ENCODE results near the gene AATK.

The AATK gene

DNA sequence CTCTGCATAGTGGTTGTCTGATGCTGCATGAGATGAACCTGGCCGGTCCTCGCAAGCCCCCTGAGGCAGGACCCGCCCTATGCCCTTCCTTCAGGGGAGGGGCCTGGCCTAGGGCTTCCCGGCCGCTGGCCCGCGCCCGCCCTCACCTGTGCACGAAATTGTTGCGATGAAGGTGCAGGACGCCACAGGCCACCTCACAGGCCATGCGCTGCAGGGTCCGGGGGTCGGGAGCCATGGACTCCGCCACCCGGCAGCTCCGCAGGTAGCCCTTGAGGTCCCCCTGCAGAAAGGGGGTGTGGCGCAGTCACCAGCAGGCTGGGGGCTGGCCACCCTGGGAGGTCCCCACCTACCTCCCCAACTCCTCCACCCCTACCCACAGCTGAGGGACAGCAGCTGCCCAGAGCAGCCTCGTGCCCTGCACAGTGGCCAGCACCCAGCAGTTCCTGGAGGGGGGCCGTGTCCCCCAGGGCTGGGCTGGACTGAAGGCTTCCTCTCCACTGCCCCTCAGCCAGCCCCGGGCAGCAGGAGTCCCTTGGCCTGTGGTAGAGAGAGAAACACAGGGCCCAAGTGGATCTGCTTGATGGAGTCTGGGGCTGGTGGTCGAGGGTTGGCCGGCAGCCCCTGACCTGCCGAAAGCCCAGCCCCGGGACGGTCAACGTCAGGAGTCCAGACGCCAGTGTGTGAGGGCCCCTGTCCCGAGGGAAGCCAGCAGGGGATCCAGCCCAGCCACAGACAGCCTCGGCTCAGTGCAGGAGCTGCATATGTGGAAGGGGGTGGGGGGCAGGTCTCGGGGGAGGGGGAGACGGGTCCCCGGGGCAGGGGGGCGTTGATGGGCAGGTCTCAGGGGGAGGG lies 39.5 kb downstream of the AATK start:
- DNase-seq = no peak

GRCh38 chr17:81125573-81126081 lies 40.4 kb downstream of the AATK start:
- DNase-seq = no peak

DNA sequence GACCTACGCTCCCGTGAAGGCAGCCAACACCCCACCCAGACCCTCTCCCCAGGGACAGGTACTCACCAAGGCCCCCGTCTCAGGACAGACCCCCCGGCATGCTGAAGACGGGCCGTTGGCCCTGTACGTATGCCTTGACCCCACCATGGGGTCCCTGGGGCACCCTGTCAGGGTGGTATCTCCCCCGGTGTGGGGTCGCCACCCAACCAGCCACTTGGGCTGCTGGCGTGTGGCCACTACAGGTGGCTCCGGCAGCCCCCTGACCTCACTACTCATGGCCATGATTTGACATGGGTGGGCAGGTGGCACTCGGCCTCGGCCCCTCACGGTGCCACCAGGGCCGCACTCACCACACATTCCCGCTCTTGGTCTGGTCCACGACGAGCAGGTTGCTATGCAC lies 41.6 kb downstream of the AATK start:
- DNase-seq = no peak

GRCh38 chr17:81123052-81124048 lies 42.7 kb downstream of the AATK start:
- DNase-seq = no peak

DNA sequence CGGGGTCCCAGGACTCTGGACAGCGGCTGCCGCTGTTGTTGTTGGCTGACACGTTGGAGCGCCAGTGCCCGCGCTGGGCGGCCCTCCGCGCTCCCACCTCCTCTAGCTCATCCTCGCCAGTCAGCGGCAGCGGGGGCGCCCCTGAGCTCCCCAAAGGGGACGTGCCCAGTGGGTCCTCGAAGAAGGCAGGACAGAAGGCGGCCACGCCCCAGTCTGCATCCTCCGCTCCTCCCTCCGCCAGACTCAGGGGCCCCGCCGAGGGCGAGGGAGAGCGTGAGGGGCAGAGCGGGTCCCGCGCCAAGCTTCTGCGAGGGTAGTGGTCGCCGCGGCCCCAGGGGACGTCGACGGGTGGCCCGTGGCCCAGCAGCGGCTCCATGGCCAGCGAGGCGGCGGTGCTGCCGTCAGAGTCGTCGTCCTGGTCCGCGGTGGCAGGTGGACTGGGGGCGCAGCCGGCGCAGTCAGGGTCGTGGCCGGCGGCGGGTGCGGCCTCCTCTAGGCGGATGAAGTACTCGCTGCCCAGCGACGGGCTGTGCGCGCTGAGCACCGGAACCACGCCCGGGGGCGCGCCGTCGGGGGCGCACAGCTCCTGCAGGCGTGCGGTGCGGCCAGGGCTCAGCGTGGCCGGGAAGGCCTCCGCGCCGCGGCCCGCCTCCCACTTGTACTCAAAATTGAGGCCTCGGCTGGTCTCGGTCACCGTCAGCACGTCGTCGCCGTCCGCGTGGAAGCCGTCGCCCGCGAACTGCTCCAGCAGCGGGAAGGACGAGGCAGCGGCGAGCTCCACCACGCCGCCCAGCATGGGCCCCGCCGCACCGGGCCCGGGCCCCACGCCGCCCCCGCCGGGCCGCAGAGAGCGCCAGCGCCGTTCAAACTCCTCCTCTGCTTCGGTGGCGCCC lies 43.9 kb downstream of the AATK start:
- DNase-seq = no peak

DNA sequence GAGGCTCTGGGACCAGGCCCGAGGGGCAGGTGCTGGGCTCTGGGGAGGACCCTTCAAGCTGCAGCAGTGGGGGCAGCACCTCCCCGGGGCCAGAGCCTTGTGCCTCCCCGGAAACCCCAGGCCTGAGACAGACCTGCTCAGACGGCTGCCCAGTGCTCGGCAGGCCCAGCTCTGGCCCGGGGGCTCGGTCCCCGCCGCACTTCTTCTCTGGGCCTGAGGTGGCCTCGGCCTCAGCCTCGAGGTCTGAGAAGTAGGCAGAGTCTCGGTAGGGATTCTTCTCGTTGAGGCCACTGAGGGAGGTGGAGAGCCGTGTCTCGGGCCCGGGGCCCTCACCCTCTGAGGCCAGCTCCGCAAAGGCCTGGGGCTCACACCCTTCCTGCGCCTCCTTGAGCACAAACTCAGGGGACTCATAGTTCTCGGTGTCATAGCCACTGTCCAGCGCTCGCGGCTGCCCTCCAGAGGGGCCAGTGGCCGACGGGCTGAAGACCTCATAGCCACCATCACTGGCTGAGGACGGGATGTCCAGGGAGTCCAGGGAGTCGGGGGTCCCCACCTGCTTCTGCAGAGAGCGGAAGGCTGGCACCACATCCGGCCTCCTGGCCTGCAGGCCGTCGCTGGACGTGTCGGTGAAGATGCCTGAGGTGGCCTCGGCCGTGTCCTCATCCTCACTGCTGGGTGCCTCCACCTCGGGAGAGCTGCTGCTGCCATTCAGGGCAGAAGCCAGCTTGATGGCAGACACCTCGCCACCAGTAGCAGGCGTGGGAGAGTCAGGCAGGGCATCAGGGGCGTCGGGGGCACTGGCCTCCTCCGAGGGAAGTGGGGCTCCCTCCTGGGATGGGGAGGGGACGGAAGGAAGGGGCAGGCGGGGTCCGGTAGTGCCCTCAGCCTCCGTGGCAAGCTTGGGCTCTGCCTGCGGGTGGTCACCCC lies 45.1 kb downstream of the AATK start:
- no peak for DNase-seq

DNA sequence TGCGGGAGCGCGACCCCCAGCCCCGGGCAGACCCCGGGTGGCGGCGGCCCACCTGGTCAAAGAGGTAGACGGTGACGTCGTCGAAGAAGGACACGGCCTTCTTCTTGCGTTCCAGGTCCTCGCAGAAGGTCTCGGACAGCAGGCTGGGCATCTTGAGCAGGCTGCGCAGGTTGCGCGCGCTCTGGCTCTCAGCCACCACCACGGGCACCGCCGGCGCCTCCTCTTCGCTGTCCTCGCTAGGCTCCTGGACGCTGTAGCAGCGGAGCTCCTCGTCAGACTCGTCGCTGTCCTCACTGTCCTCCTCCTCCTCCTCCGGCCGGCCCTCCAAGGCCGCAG lies 45.9 kb downstream of the AATK start:
- no peak for DNase-seq

DNA sequence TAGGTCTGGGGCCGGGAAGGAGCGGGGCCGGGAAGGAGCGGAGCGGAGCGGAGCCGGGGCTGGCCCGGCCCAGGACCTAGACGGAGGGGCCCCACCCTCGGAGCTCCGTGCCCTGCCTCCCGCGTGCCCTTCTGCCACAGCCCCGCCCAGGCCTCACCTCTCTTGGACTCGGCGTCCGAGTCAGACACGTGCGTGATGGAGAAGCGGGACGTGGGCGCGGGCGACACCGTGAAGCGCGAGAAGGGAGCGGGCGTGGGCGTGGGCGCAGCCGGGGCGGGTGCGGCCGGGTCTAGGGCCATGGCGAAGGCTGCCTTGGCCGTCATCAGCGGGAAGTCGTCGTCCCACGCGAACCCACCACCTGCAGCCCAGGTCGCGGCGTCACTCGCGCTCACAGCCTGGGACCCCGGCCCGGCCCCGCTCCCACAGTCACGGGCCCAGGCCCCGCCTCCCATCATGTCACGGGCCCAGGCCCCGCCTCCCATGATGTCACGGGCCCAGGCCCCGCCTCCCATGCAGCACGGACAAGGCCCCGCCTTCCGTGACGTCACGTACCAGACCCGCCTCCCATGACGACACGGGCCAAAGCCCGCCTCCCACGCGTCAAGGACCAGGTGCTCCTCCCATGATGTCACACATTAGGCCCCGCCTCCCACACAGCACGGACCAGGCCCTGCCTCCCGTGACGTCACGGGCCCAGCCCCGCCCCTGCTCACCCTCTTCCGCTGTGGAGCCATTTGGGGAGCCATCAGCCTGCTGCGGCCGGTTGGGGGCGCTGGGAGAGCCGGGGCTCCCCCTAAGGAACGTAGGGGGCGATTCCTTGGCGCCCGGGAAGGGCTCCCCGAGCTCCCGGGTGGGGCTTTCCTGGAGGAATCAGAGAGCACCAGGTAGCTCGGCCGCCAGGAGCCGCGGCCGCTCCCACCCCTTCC lies 46.5 kb downstream of the AATK start:
- DNase-seq = peak; percentile 88

DNA sequence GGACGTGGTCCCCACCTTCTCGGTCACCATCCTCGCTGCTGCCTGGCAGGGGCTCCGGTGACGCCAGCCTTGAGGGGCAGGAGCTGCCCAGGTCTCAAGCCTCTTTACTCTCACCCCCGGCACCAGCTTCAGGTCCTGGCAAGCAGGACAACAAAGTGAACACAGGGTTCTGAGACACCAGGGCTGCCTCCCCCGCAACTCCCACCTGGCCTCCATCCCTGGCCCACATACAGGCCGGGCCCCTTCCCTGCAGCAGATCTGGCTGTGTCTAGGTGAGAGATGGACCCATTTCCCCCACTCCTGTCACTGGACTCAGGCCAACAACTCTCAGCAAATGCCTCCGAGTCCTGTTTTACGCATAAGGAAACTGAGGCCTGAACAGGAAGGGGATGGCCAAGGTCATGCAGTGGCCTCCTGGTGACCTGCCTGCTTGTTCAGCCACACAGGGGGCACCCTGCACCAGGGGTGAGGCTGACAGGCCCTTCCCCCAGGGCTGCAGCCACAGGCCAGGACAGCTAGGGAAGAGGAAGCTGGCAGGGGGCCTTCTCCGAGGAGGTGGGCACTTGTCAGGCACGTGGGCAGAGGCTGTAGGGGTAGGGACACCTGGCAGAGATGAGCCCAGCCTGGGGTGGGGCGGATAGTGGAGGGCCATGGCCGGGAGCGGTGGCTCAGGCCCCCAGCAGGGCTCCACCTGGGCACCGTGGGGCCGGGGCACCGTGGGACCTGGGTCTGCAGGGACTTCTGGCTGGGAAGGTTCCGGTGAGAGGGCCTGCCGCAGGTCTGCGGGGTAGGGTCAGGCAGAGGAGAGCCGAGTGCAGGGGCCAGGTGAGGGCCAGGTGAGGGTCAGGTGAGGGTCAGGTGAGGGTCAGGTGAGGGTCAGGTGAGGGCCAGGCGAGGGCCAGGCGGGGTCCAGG lies 47.5 kb downstream of the AATK start:
- DNase-seq = no peak

DNA sequence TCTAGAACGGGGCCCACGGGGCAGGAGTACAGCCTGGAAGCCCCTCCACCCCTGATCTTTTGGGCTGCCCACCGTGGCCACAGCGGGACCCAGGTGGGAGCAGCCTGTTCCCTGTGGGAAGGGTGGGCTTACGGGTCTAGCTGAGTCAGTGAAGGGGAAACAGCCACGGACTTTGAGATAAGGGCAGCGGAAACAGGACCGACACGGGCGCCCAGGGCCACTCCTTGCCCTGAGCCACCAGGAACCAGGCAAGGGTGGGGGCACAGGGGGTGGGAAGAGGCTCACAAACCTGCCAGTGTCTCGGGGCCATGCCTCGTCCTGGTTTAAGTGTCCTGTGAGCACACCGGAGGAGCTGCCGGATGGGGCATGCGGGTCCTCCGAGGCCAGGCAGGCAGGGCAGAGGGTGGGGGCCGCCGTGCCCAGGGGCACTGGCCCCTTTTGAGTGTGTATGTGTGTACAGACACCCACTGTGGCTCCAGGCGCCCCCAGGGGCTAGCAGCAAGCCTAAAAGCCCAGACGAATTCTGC lies 48.3 kb downstream of the AATK start:
- no peak for DNase-seq

DNA sequence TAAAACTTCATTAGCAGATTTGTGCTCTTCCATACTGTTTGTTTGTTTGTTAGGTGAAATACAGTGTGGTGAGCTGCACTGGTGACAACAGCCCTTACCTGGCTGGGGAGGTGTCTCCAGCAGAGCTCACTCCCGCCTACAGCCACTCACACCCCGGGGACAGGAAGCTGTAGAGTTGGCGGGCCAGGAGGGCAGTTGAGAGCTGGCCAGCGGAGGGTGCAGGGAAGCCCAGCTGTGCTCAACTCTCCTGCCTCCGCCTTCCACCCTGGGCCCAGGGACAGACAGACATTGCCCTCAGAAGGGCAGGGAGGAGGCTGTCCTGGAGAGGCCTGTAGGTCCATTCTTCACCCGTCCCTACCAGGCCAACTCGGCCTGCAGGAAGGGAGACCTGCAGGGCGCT lies 49.3 kb downstream of the AATK start:
- no peak for DNase-seq

DNA sequence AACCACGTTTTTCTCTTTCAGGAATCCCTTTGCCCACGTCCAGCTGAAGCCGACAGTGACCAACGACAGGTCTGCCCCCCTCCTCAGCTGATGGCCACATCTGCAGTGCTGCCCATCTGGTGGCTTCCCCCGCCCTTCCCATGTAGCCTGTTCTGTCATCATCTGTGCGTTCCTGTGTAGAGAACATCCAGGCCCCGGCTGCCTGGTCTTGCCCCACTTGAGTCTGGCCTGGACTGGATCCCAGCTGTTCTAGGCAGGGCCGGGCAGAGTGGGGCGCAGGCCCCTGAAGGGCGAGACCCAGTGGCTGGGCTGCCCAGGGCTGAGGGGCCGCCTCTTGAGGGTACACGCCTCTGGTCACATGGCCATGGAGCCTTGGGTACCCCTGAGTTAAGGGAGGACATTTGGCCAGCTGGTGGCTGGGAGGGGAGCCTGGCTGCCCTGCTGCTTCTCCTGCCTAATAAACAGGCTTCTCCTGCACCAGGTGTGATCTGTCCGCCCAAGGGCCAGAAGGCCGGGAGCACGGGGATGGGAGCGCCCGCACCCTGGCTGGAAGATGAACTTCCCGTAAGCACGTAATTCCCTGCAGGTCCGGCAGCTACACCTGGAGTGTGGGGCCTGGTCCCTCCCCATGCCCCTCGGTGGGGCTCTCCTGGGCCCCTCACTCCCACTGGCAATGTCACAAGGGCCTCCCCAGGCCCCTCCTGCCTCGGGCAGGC lies 50.1 kb downstream of the AATK start:
- no peak for DNase-seq

DNA sequence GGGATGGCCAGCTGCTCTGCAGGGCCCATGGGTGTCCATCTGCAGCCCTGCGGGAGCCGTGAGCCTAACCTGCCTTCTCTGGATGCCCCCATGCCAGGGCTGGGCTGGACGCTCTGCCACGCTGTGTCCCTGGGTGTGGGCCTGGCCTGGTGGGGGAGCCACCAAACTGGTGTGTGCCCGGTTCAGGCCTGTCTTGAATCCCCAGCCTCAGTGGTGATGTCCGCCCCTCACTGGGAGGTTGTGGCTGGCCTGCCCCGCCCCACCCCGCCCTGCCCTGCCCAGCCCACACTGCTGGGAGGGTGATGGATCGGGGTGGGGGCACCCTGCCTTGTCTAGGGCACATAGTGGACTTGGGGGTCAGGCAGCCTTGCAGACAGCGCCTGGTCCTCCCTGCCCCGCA lies 50.8 kb downstream of the AATK start:
- DNase-seq = no peak

DNA sequence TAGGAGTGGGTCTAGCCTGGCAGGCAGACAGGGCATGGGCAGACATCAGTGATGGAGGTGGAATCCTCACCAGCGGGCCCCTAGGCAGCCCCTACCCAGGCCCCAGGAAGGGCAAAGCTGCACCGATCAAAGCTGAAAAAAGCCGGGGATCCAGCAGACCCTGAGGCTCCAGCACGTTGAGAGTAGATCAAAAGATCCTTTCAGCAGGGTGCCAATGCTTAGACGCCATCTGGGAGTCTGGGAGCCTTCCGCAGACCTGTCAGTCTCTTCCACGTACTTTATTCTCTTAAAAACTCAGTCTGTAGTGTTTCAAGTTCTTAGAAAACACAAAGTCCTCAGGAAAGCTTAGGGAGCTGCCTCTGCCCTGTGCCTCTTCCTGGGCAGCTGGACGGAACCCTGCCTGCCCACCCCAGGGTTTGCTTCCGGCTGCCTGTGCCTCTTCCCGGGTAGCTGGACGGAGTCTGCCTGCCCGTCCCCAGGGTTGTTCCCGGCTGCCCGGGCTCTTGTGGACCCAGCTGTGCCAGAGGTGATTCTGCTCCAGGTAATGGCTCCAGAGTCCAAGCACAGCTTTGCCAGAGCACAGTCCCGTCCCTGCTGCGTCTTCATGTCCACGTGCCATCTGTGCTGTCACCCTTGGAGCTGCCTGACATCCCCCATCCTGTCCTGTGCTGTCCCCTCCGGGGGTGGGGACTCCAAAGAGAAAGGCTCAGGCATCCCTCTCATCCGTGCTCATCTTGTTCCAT lies 51.5 kb downstream of the AATK start:
- DNase-seq = no peak

- no peak for DNase-seq
Measured at GRCh38 chr17:81113158-81113724, 52.8 kb downstream of the AATK start.

GRCh38 chr17:81112450-81112849 lies 53.6 kb downstream of the AATK start:
- no peak for DNase-seq

GRCh38 chr17:81111066-81111465 lies 55.0 kb downstream of the AATK start:
- DNase-seq = no peak

Data from activated CD4-positive, alpha-beta T cell treated with anti-CD3 and anti-CD28 coated beads, Interleukin-2, amount 50 U/mL, for 16 hours (primary cell).